Lower leg skin (tissue), 3 donors: Measurements from ENCODE around the gene MESD.

Source experiments
- POLR2A ChIP-seq, 2 donors: fragments of 450-650 bp; IDR thresholded peaks; one replicate each; pipeline ENCODE4 v1.6.1; 2016 to 2017; ENCODE audit warnings: antibody characterized with exemption in 2 of 2, mild to moderate bottlenecking in 1 of 2, moderate library complexity in 1 of 2
- TF ChIP-seq, protein P1 (sequence below), 3 donors: fragments of 450-650 bp; IDR thresholded peaks; one replicate each; pipeline ENCODE4 v1.5.1; 2016; ENCODE audit warnings: antibody characterized with exemption in 3 of 3, mild to moderate bottlenecking in 3 of 3, moderate library complexity in 2 of 3

DNA sequence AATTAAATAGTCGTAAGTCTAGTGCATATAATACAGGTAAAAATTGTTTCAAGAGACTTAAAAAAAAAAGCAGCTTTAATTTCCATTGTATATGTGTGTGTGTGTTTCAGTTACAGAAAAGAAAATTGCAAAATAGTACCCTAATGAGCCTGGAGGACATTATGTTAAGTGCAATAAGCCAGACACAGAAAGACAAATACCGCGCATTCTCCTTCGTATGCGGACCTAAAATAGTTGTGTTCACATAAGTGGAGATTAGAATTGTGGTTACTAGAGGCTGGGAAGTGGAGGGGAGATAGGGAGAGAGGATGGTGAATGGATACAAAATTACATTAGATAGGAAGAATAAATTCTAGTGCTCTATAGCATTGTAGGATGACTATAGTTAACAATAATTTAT is 3.6 kb downstream of the MESD start:
- TF ChIP-seq, protein P1, sequence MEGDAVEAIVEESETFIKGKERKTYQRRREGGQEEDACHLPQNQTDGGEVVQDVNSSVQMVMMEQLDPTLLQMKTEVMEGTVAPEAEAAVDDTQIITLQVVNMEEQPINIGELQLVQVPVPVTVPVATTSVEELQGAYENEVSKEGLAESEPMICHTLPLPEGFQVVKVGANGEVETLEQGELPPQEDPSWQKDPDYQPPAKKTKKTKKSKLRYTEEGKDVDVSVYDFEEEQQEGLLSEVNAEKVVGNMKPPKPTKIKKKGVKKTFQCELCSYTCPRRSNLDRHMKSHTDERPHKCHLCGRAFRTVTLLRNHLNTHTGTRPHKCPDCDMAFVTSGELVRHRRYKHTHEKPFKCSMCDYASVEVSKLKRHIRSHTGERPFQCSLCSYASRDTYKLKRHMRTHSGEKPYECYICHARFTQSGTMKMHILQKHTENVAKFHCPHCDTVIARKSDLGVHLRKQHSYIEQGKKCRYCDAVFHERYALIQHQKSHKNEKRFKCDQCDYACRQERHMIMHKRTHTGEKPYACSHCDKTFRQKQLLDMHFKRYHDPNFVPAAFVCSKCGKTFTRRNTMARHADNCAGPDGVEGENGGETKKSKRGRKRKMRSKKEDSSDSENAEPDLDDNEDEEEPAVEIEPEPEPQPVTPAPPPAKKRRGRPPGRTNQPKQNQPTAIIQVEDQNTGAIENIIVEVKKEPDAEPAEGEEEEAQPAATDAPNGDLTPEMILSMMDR (IDR thresholded peaks at IDR 0.05), result no peak
- no peak for TF ChIP-seq POLR2A (IDR thresholded peaks at IDR 0.05)
